ENCODE measurements around the gene POLD2. TPM values are rescaled to one million over a fixed set of nuclear protein-coding genes. Genes with fewer than 3 reads are reported as not detected.

Gene POLD2
- total and polyA plus RNA-seq, 8 donors, result 68.3 to 116 (median 111) TPM

DNA sequence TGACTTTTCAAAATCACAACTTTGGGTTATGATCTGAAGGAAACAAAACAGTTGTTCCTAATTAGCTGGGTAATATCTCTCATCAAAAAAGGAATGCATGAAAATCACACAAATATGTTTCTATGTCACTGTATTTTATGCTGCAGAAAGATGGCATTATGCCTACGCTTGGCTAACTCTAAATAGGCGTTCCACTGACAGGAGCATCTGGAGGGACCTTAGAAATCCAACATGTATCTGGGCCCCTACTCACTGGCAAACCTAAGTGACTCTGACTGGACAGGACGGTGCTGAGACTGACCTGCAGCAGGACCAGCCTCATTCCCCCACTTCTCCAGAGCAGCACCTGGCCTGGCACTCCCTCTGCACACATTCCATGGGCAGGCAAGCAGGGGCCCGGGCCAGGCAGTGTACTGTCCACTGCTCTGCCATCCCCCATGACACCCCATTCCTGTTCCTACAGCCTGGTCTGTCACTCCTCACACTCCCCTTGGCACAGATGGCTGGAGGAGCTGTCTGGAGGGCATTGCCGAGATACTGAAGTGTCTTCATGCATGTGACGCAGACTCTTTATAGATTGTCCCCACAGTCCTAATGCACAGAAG is 20.4 kb upstream of the POLD2 start:
- intact Hi-C loops (cut with DNase I), result no loop called here
- Histone ChIP-seq H3K4me3 (no peak overlapping the region), H3K4me1 (peaks cover 11 to 14% of the 10 kb centered on the region in 2 donors), H3K27ac (no peak overlapping the region), H3K9me3 (no peaks in the 10 kb centered on the region), H3K27me3 (peaks cover 12 to 62% of the 10 kb centered on the region in 2 donors), H3K36me3 (no peaks in the 10 kb centered on the region)
- ATAC-seq (no peak), DNase-seq (no peak)
- TF ChIP-seq, protein P1, sequence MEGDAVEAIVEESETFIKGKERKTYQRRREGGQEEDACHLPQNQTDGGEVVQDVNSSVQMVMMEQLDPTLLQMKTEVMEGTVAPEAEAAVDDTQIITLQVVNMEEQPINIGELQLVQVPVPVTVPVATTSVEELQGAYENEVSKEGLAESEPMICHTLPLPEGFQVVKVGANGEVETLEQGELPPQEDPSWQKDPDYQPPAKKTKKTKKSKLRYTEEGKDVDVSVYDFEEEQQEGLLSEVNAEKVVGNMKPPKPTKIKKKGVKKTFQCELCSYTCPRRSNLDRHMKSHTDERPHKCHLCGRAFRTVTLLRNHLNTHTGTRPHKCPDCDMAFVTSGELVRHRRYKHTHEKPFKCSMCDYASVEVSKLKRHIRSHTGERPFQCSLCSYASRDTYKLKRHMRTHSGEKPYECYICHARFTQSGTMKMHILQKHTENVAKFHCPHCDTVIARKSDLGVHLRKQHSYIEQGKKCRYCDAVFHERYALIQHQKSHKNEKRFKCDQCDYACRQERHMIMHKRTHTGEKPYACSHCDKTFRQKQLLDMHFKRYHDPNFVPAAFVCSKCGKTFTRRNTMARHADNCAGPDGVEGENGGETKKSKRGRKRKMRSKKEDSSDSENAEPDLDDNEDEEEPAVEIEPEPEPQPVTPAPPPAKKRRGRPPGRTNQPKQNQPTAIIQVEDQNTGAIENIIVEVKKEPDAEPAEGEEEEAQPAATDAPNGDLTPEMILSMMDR (IDR thresholded peaks at IDR 0.05), result no peak

DNA sequence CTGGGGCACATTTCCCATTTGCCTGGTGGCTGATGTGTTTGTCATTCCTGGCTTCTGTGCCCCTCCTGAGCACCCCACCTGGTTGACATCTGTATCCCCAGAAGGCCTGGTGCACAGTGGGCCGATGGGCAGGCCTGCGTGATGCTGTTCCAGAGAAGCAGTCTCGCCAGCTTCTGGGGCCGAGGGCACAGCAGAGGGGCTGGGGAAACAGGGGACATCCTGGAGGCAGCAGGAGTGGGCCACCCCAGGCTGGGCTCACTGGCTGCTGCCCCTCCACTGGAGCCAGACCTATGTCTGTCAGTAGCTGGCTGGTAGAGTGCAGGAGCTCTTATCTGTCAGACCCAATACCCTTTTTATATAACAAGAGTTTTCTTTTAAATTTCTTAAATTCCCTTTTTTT is 18.7 kb upstream of the POLD2 start:
- Histone ChIP-seq H3K27ac (no peak overlapping the region), H3K4me3 (no peak overlapping the region), H3K4me1 (peaks cover 10 to 14% of the 10 kb centered on the region in 2 donors), H3K36me3 (no peaks in the 10 kb centered on the region), H3K27me3 (peaks cover 12 to 45% of the 10 kb centered on the region in 2 donors), H3K9me3 (no peaks in the 10 kb centered on the region)
- no peak for ATAC-seq
- intact Hi-C loops (cut with DNase I), result no loop called here
- no peak for DNase-seq
- TF ChIP-seq, protein P1 (IDR thresholded peaks at IDR 0.05), result no peak

DNA sequence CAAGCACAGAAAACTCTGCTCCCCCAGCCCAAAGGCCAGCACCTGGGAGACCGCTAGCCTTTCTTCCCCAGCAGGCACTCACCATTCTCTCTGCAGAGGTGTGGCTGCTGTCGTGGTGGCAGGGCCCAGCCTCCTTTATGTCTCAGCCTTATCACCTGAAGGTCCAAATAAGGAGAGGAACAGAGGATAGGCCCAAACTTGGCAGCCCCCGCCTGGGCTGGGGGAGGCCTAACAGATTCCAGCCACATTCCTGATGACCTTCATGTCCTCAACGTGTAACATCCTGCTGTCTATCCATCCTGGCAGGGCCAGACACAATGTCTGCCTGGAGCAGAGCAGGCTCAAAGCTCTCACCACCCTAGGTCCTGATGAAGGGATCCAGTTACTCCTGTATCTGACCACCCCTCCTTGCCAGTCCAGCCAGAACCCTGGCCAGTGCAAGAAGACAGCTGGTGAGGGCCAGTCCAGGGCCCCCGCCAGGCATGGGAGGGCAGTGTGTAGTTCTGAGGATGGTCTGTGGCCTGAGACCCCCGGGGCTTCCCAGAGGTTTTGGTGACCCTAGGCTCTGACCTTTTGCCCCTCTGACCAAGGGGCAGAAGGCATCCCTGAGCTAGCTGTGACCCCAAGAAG is 18.0 kb upstream of the POLD2 start, which contains the start of gene MYL7:
TSS of gene MYL7 (minus strand) at position 112 of the 630 bp plus-strand sequence. CDS start at position 85, 27 bp downstream.
- no peaks in the 10 kb centered on the region for H3K36me3 ChIP-seq
- no peaks in the 10 kb centered on the region for H3K9me3 ChIP-seq
- no peak within 1 kb of the TSS for H3K4me3 ChIP-seq
- ATAC-seq, result no peak
- intact Hi-C loops (cut with DNase I), result no loop called here
- DNase-seq, result no peak
- H3K27ac ChIP-seq, result no peak within 1 kb of the TSS
- H3K4me1 ChIP-seq, result peaks cover 4 to 11% of the 10 kb centered on the region in 2 donors
- H3K27me3 ChIP-seq, result peaks cover 12 to 38% of the 10 kb centered on the region in 2 donors
- TF ChIP-seq, protein P1 (IDR thresholded peaks at IDR 0.05), result no peak

DNA sequence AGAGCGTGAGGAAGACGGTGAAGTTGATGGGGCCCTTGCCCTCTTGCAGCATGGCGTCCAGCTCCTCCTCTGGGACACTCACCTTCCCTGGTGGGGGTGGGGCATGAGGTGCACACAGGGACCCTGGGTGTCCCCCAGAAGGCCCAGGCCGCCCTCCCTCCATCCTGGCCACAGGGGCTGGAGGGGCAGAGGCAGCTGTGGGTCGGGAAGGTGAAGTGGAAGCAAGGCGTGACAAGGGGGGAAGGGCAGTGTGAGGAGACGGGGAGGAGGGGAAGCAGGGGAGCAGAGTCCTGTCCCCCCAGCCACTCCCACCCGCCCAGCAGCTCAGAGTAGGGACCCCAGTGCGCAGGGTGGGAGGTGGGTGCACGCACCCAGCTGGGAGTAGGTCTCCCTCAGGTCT is 17.0 kb upstream of the POLD2 start:
- TF ChIP-seq, protein P1 (IDR thresholded peaks at IDR 0.05), result no peak
- Histone ChIP-seq H3K4me1 (peaks cover 0 to under 1% of the 10 kb centered on the region in 2 donors), H3K4me3 (no peak overlapping the region), H3K27ac (no peak overlapping the region), H3K27me3 (peaks cover 6 to 28% of the 10 kb centered on the region in 2 donors), H3K9me3 (no peaks in the 10 kb centered on the region), H3K36me3 (no peaks in the 10 kb centered on the region)
- DNase-seq (no peak), ATAC-seq (no peak)
- intact Hi-C loops (cut with DNase I), result no loop called here

DNA sequence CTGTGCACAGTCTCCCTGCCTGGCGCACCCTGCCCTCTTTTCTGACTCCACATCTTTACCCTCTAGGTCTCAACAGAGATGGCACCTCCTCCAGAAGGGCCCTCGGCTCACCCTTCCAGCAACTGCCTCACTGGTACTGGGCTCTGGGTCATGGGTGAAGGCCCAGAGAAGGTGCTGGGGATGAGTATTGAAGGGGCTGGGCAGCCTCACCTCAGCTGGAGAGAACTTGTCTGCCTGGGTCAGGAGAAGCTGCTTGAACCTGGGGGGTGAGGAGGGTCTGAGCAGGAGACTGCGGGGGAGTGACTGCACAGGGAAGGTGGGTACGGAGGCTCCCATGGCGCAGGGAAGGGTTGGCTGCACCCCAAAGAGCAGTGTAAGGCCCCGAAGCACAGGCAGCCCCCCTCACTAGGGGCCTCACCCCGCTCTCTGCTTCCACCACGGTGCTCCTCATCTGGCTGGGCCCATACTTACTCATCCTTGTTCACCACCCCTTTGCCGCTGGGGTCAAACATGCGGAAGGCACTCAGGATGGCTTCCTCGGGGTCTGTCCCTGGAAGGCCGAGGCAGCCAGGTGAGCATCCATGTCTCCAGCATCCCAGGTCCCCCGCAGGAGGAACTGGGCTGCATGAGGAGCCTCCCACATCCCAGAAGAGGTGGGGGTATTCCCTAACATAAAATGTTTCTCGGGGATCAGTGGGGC is 16.1 kb upstream of the POLD2 start:
- H3K4me3 ChIP-seq, result no peak overlapping the region
- H3K4me1 ChIP-seq, result no peaks in the 10 kb centered on the region
- TF ChIP-seq, protein P1 (IDR thresholded peaks at IDR 0.05), result no peak
- ATAC-seq, result no peak
- no peak overlapping the region for H3K27ac ChIP-seq
- no peaks in the 10 kb centered on the region for H3K9me3 ChIP-seq
- DNase-seq, result no peak
- no peaks in the 10 kb centered on the region for H3K36me3 ChIP-seq
- H3K27me3 ChIP-seq, result peaks cover 1 to 19% of the 10 kb centered on the region in 2 donors
- intact Hi-C loops (cut with DNase I), result no loop called here

Measured in left lung (tissue), 10 donors.